ENCODE data around the gene FREM2.

FREM2 gene

GRCh38 chr13:38656699-38657098, 30.2 kb upstream of the FREM2 start:
- DNase-seq (ENCODE audit: low read depth) = no peak
- TF ChIP-seq CTCF (IDR thresholded peaks at IDR 0.05; ENCODE audit: low read depth, low read length) (no peak), MAX (IDR thresholded peaks at IDR 0.05; ENCODE audit: low read depth, low read length) (no peak), MYC (IDR thresholded peaks at IDR 0.05; ENCODE audit: low read depth, low read length) (no peak), POLR2A (IDR thresholded peaks at IDR 0.05; ENCODE audit: extremely low read depth, insufficient read length) (no peak)
- H3K4me3 ChIP-seq (ENCODE audit: low read depth, low read length) = no peak overlapping the region

- TF ChIP-seq MAX (IDR thresholded peaks at IDR 0.05; ENCODE audit: low read depth, low read length) (no peak), CTCF (IDR thresholded peaks at IDR 0.05; ENCODE audit: low read depth, low read length) (no peak), MYC (IDR thresholded peaks at IDR 0.05; ENCODE audit: low read depth, low read length) (no peak), POLR2A (IDR thresholded peaks at IDR 0.05; ENCODE audit: extremely low read depth, insufficient read length) (no peak)
- no peak for DNase-seq (ENCODE audit: low read depth)
- no peak overlapping the region for H3K4me3 ChIP-seq (ENCODE audit: low read depth, low read length)
These were observed 29.7 kb upstream of the FREM2 start for GRCh38 chr13:38657191-38657590.

GRCh38 chr13:38658906-38659305, 28.0 kb upstream of the FREM2 start:
- DNase-seq (ENCODE audit: low read depth) = no peak
- no peak overlapping the region for H3K4me3 ChIP-seq (ENCODE audit: low read depth, low read length)
- TF ChIP-seq MAX (IDR thresholded peaks at IDR 0.05; ENCODE audit: low read depth, low read length) (no peak), CTCF (IDR thresholded peaks at IDR 0.05; ENCODE audit: low read depth, low read length) (no peak), POLR2A (IDR thresholded peaks at IDR 0.05; ENCODE audit: extremely low read depth, insufficient read length) (no peak), MYC (IDR thresholded peaks at IDR 0.05; ENCODE audit: low read depth, low read length) (no peak)

GRCh38 chr13:38661010-38661675, 25.7 kb upstream of the FREM2 start:
- no peak overlapping the region for H3K4me3 ChIP-seq (ENCODE audit: low read depth, low read length)
- TF ChIP-seq POLR2A (IDR thresholded peaks at IDR 0.05; ENCODE audit: extremely low read depth, insufficient read length) = no peak
- no peak for TF ChIP-seq MYC (IDR thresholded peaks at IDR 0.05; ENCODE audit: low read depth, low read length)
- no peak for DNase-seq (ENCODE audit: low read depth)

- TF ChIP-seq MYC (IDR thresholded peaks at IDR 0.05; ENCODE audit: low read depth, low read length) (no peak), CTCF (IDR thresholded peaks at IDR 0.05; ENCODE audit: low read depth, low read length) (no peak), POLR2A (IDR thresholded peaks at IDR 0.05; ENCODE audit: extremely low read depth, insufficient read length) (no peak), MAX (IDR thresholded peaks at IDR 0.05; ENCODE audit: low read depth, low read length) (no peak)
- DNase-seq (ENCODE audit: low read depth) = no peak
- H3K4me3 ChIP-seq (ENCODE audit: low read depth, low read length) = no peak overlapping the region
These were observed 24.5 kb upstream of the FREM2 start for GRCh38 chr13:38662362-38662761.

- no peak for DNase-seq (ENCODE audit: low read depth)
These were observed 22.0 kb upstream of the FREM2 start for GRCh38 chr13:38664906-38665305.

More at GRCh38 chr13:38664906-38665305, 22.0 kb upstream of the FREM2 start:
- TF ChIP-seq MAX (IDR thresholded peaks at IDR 0.05; ENCODE audit: low read depth, low read length) = no peak
- no peak overlapping the region for H3K4me3 ChIP-seq (ENCODE audit: low read depth, low read length)

All from NB4 (cell line).